Measurements from ENCODE around the gene FOXP1. TPM values are rescaled to one million over a fixed set of nuclear protein-coding genes. Genes with fewer than 3 reads are reported as not detected.

Gene FOXP1
- total RNA-seq, 4 donors from 2014 or later = 169 to 300 (median 202) TPM

- Histone ChIP-seq H3K4me3 (no peak overlapping the region), H3K27ac (no peak overlapping the region), H3K36me3 (no peaks in the 10 kb centered on the region), H3K9me3 (no peaks in the 10 kb centered on the region), H3K4me1 (peaks cover 0 to 25% (median under 1%) of the 10 kb centered on the region in 3 donors), H3K27me3 (no peaks in the 10 kb centered on the region)
- 93 to 96% methylated on average over 5 of the region's 5 CpGs for WGBS, 2 donors (ENCODE audit: low coverage in 1 of 2)
- no peak for ATAC-seq
- TF ChIP-seq POLR2A (IDR thresholded peaks at IDR 0.05) = no peak
- no peak for TF ChIP-seq EP300 (IDR thresholded peaks at IDR 0.05)
- TF ChIP-seq CTCF (IDR thresholded peaks at IDR 0.05) = no peak
- TF ChIP-seq POLR2AphosphoS5 (IDR thresholded peaks at IDR 0.05) = no peak
These were observed 260.0 kb downstream of the FOXP1 start for GRCh38 chr3:71323558-71323957.

DNA sequence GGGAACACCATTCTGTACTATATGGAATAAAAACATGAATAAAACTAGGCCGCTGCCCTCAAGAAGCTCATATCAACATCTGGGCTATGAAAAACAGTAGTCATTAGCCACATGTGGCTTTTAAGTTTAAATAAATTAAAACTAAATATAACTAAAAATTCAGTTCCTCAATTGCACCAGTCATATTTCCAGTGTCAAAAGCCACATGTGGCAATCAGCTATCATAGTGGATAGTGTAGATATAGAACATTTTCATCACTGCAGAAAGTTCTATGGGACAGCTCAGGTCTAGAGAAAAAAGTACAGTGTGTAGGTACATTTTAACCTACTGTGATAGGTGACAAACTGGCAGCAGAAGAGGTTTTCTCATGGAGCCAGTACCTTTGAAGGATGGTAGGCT is 261.4 kb downstream of the FOXP1 start:
- TF ChIP-seq POLR2A (IDR thresholded peaks at IDR 0.05) (no peak), EP300 (IDR thresholded peaks at IDR 0.05) (no peak), CTCF (IDR thresholded peaks at IDR 0.05) (no peak), POLR2AphosphoS5 (IDR thresholded peaks at IDR 0.05) (no peak)
- no peaks in the 10 kb centered on the region for H3K27me3 ChIP-seq
- H3K4me3 ChIP-seq = no peak overlapping the region
- 96 to 100% methylated on average over 1 of the region's 1 CpG for WGBS, 2 donors (ENCODE audit: low coverage in 1 of 2)
- no peaks in the 10 kb centered on the region for H3K36me3 ChIP-seq
- no peak overlapping the region for H3K27ac ChIP-seq
- H3K9me3 ChIP-seq = no peaks in the 10 kb centered on the region
- no peak for ATAC-seq
- peaks cover 7 to 39% (median 9%) of the 10 kb centered on the region in 3 donors for H3K4me1 ChIP-seq

DNA sequence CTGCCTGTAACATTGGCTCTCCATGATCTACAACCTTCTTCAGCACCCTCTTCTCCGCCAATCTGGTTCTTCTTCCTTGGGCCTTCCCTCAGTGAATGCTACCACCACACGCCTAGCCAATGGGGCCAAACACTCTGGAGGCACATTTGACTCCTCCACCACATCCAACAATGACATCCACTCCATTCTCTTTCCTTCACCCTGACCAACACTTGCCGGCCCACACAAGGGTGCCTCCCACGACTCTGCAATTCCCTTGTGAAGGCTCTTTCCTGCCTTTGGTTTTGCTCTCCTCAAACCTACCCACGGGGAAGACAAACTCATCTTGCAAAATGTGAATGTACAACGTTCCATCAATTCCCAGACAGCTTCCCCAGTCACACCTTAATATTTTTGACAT is 263.8 kb downstream of the FOXP1 start:
- WGBS, 2 donors (ENCODE audit: low coverage in 1 of 2) = 94 to 97% methylated on average over 6 of the region's 6 CpGs
- H3K27me3 ChIP-seq = no peaks in the 10 kb centered on the region

DNA sequence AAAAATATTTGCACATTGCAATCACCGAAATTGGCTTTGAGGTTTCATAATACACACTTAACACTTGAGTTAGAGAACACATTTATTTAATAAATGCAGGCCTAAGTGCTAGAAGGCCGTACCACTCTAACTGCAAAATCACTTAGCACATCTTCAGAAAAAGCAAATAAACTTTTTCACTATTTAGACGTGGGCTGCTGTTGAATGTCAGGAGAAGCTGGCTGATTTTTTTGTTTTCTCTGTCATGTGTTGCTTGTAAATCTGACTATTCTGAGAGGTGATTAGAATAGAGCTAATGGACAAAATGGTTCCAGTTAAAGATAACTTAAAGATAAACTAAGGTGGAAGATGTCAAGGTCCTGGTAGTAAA is 265.1 kb downstream of the FOXP1 start:
- WGBS, 2 donors (ENCODE audit: low coverage in 1 of 2) = 17 to 35% methylated on average over 3 of the region's 3 CpGs
- H3K36me3 ChIP-seq = no peaks in the 10 kb centered on the region
- no peaks in the 10 kb centered on the region for H3K9me3 ChIP-seq
- TF ChIP-seq POLR2AphosphoS5 (IDR thresholded peaks at IDR 0.05) = no peak
- TF ChIP-seq POLR2A (IDR thresholded peaks at IDR 0.05) = no peak
- TF ChIP-seq CTCF (IDR thresholded peaks at IDR 0.05) = no peak
- no peak for TF ChIP-seq EP300 (IDR thresholded peaks at IDR 0.05)
- H3K4me3 ChIP-seq = no peak overlapping the region
- ATAC-seq = no peak
- peak overlapping the region; percentile 37 to 61 (median 46) for H3K27ac ChIP-seq
- H3K27me3 ChIP-seq = no peaks in the 10 kb centered on the region
- peaks cover 7 to 55% (median 9%) of the 10 kb centered on the region in 3 donors for H3K4me1 ChIP-seq

More for the DNA sequence above, 263.8 kb downstream of the FOXP1 start:
- H3K4me1 ChIP-seq = peaks cover 7 to 53% (median 9%) of the 10 kb centered on the region in 3 donors
- ATAC-seq = no peak
- no peak overlapping the region for H3K27ac ChIP-seq
- TF ChIP-seq CTCF (IDR thresholded peaks at IDR 0.05) = no peak
- TF ChIP-seq POLR2A (IDR thresholded peaks at IDR 0.05) = no peak
- TF ChIP-seq POLR2AphosphoS5 (IDR thresholded peaks at IDR 0.05) = no peak
- TF ChIP-seq EP300 (IDR thresholded peaks at IDR 0.05) = no peak
- H3K9me3 ChIP-seq = no peaks in the 10 kb centered on the region
- H3K36me3 ChIP-seq = no peaks in the 10 kb centered on the region
- no peak overlapping the region for H3K4me3 ChIP-seq

DNA sequence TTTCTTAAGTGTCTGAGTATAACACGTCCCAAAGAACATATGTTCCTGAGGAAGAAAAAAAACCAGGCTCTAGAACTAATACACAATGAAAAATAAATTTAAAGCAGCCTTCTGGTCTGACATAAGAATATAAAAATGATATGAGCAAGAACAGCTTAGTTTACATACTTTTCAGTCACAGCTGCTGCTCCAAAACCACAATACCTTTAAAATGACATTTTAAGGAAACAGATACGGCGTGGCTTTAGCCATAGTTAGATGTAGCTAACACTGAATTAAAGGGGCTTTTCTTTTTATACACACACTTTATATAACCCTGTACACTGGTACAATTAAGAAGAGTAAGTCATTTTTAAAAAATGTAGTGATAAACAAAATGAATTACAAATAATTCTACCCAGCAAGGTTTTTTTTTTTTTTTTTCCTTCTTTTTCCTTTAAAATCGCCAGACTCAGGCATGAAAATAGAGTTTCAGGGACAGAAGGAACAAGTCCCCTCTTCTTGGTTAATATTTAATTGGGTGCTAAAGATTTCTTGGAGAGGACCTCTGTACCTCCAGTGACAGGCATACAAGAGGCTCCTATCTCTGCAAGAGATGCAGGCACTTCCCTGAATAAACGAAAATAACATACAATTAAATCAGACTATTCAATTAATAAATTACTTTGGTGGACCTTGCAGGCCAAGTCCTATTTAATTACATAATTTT is 265.6 kb downstream of the FOXP1 start:
- Histone ChIP-seq H3K4me1 (peaks cover 7 to 55% (median 9%) of the 10 kb centered on the region in 3 donors), H3K9me3 (no peaks in the 10 kb centered on the region), H3K27me3 (no peaks in the 10 kb centered on the region), H3K4me3 (no peak overlapping the region), H3K36me3 (no peaks in the 10 kb centered on the region), H3K27ac (peak overlapping the region in 3 of 4 donors; percentile 44 to 61 (median 48))
- TF ChIP-seq POLR2AphosphoS5 (IDR thresholded peaks at IDR 0.05) (peak; percentile 11), CTCF (IDR thresholded peaks at IDR 0.05) (no peak), EP300 (IDR thresholded peaks at IDR 0.05) (no peak)
- WGBS, 2 donors (ENCODE audit: low coverage in 1 of 2) = 16 to 24% methylated on average over 5 of the region's 5 CpGs
- no peak for ATAC-seq
